HG03175 (cell line): ENCODE measurements around the gene SUN1.
"Not testable (repeated sequence)": the region's sequence is repeated elsewhere in the genome, so short reads cannot be mapped to it uniquely, and the experiment has no call there.

Source experiments
- ATAC-seq: cut with Tn5 transposase; IDR thresholded peaks from one replicate; pipeline ENCODE4 v1.9.1; 2021; ENCODE audit warnings: mild to moderate bottlenecking, moderate library complexity; ENCODE audit not compliant: unreplicated experiment

The SUN1 gene

GRCh38 chr7:802500-803242, 29.6 kb upstream of the SUN1 start:
- ATAC-seq: no peak

- no peak for ATAC-seq
Measured at GRCh38 chr7:803243-803635, 29.0 kb upstream of the SUN1 start.

DNA sequence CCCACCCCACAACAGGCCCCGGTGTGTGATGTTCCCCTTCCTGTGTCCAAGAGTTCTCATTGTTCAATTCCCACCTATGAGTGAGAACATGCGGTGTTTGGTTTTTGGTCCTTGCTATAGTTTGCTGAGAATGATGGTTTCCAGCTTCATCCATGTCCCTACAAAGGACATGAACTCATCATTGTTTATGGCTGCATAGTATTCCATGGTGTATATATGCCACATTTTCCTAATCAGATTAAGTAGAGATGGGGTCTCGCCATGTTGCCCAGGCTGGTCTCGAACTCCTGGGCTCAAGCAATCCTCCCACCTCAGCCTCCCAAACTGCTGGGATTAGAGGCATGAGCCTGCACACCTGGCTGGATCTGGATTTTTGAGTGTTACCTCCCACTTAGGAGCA, 28.5 kb upstream of the SUN1 start:
- ATAC-seq: not testable (repeated sequence)

- ATAC-seq: no peak
Measured at GRCh38 chr7:805261-805660, 27.0 kb upstream of the SUN1 start.

- ATAC-seq: no peak
Measured at GRCh38 chr7:815284-816216, 16.7 kb upstream of the SUN1 start.

GRCh38 chr7:816300-816750, 16.0 kb upstream of the SUN1 start:
- peak; percentile 88 for ATAC-seq

DNA sequence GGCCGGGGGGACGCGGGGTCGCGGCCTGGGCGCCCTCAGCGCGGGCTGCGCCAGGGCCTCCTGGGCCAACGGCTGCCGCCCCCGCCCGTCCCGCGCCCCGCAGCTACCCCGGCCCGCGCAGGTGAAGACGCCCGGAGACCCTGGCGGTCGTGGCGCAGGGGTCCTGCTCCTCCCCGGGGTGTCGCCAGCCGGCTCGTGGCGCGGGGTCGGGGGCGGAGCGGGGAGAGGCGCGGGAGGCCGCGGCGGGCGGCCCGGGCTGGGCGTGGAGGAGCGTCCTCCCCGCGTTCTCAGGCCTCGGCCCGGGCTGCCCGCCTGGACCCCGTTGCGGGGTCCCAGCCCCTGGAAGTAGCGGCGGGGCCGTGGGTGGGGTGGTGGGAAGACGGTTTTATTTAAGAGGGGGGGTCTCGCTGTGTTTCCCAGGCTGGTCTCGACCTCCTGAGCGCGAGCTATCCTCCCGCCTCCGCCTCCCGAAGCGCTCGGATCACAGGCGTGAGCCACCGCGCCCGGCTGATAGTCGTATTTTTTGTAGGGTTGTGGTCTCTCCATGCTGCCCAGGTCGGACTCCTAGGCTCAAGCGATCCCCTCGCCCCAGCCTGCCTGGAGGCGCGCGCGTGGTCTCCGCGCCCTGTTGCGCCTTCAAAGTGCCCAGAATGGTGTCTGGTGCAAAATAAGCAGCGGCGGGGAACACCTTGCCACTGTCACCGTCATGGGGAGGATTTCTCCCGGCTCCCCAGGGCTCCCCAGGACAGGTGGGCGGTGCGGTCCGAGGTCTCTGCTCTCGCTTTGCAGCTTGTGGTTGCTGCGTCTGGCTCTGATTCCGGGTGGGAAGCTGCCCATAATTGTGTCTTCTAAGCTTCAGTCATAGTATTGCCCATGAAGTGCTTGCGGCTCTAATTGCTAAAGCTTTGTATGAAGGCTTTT, 15.3 kb upstream of the SUN1 start:
- peak; percentile 7 for ATAC-seq

DNA sequence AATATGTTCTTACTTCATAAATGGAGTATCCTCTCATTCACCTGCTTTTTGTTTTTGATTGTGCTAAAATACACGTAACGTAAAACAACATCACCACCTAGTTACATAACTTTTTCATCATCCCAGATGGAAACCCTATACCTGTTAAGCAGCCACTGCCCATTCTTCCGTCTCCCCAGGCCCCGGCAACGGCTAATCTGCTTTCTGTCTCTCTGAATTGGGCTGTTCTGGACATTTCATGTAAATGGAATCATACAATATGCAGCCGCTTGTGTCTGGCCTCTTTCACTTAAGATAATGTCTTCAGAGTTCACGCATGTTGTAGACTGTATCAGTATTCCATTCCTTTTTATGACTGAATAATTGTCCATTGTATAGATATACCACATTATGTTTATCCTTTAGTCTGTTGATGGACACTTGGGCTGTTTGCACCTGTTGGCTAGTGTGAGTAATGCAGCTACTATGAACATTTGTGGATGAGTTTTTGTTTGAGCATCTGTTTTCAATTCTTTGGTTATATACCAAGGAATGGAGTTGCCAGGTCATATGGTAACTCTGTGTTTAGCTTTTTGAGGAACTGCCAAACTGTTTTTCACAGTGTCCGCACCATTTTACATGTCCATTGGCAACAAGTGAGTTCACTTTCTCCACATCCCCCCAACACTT, 14.1 kb upstream of the SUN1 start:
- no peak for ATAC-seq

DNA sequence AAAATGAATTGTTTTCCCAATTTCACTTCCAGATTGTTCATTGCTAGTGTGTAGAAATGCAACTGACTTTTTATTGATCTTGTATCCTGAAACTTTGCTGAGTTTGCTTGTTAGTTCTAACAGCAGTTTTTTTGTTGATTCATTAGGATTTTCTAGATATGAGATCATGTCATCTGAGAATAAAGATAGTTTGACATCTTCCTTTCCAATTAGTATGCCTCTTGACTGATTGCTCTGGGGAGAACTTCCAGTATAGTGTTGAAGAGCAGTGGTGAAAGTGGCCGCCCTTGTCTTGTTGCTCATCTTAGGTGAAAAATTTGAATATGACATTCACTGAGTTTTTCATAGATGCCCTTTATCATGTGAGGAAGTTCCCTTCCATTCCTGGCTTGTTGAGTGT, 11.9 kb upstream of the SUN1 start:
- ATAC-seq: no peak

- no peak for ATAC-seq
Measured at GRCh38 chr7:821688-822087, 10.6 kb upstream of the SUN1 start.

GRCh38 chr7:822692-823276, 9.5 kb upstream of the SUN1 start:
- no peak for ATAC-seq

DNA sequence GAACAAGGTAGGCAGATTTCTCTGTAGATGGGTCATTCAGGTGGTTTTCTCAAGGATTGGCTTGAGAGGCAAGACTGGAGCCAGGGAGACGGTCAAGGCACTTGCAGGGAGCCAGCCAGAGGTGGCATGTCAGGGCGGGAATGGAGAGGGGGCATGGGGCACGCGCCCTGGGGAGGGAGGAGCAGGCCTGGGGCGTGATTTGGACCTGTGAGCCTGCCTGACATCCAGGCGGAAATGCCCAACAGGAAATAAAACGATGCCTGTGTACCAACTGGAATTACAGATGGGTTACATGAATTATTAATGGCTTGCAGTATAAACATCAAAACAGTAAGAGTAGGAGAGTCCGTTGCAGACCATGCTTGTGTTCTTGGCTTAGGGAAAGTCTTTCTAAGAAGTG, 8.6 kb upstream of the SUN1 start:
- no peak for ATAC-seq

DNA sequence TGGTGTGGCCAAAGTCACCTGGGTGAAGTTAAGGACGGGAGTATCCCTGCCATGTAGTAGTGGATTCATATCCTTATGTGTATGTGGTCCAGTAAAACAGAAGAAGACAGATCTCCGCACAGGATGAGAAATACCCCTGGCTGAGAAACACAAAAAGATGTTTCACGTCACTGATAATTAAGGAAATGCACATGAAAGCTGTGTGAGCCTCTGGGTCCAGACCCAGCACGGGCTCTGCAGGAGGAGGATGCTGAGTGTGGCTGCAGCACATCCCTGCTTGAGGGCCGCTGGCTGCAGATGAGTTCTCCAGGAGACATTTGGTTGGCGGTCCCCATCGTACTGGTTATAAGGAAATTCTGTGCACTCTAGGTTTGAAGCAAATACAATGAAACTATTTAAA, 8.2 kb upstream of the SUN1 start:
- no peak for ATAC-seq

DNA sequence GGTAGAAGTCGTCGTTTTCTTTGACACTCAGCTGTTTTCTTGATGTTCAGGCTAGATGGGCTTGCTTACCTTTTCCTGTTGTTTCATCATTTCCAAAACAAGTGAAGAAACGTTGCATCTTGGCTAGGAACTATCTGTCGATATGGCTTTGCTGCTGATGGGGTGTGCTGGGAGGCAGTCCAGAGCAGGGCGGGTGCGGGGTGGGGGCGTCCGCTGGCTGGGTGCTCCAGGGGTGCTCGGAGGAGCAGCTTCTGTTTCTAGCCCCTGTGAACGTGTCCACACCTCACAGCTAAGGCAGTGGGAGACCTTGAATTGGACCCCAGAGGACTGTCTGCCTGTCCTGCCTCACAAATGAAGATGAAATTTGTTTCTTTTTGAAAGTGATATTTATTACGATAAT, 7.6 kb upstream of the SUN1 start:
- ATAC-seq: no peak

DNA sequence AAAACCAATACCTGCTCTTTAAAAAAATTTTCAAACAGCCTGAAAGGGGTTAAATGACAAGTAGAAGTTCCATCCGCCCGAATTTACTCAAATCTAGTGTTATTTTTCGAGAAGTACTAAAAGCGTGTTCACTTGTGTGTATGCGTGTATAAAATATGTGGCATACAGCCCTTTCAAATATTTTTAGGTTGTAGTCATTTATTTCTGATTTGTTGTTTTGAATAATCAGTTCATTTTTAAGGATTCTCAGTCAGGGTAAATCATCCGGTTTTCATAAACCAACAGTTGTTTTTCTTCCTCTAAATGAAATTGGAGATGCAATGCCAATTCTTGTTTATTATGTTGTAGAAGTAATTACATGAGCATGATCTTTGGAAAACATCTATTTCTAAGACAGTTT, 6.9 kb upstream of the SUN1 start:
- ATAC-seq: no peak

- no peak for ATAC-seq
Measured at GRCh38 chr7:826230-826917, 5.9 kb upstream of the SUN1 start.

- ATAC-seq: no peak
Measured at GRCh38 chr7:828793-829561, 3.3 kb upstream of the SUN1 start.

GRCh38 chr7:830069-830468, 2.2 kb upstream of the SUN1 start:
- no peak for ATAC-seq
